Pons (tissue), 1 donor: ENCODE results near the gene DNAI1.
A peak's percentile ranks its signal among the peaks of the same experiment; 100 is the strongest.

Experiments used
- DNase-seq: peaks from one replicate; pipeline ENCODE4 v3.0.0-alpha.2; 2016; ENCODE audit warnings: low spot score

DNAI1 gene

DNA sequence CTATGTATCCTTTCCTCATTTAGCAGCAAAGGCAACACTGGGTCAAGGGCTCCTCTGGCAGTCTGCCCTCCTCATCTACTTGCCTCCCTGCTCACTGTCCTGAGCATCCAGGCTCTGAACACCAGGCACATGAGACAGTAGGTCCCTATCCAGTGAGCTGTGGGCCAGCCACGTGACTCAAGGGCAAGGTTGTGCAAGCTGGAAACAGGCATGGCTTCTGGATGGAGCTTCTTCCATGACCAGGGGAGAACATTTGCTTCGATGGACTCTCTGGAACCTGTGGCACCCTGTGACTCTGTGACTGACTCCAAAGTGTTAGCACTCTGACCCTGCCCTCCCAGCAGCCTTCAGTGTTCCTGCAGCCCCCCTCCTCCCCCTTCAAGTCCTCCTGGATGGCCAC, 33.0 kb downstream of the DNAI1 start:
- DNase-seq: no peak

DNA sequence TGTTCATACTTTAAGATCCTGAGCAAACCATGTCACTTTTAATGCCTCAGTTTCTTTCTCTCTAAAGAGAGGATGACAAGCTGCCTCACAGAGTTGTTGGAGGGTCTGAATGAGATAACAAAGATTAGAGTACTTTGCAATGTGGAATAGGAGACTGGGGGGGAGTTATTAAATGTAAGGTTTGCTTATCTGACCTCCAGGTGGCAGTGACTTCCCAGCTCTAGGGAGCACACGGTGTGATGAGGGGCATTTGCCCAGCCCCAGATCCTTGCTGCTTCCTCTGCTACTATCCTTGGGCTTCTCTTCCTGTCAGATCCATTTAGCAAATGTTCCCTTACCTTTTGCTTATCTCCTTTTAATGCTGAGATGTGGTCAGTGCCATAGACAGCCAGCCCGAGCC, 33.4 kb downstream of the DNAI1 start:
- DNase-seq: no peak

DNA sequence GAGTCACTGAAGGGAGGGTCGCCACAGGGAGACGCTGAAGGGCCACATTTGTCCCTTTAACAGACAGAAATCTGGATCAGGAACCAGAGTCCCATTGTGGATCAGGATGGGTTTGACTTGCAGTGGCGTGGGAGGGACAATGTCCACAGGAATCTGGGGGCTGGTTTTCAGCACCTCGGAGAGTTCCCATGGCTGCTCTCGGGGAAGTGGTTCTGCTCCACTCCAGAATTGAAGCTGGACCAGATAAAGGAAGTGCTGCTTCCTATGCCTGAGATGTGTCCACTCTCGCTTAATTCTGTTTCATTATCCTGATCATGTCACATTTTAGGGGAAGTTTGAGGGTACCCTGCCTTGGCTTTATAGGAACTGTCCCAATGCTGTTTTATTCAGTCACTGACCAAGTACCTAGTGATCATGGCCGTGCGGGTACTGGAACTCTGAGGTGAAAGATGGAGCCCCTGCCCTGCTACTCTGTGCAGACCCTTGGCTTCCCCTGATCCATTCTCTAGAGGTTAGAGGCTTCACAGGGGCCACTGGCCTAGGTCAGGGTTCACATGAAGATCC, 35.4 kb downstream of the DNAI1 start:
- DNase-seq: no peak

DNA sequence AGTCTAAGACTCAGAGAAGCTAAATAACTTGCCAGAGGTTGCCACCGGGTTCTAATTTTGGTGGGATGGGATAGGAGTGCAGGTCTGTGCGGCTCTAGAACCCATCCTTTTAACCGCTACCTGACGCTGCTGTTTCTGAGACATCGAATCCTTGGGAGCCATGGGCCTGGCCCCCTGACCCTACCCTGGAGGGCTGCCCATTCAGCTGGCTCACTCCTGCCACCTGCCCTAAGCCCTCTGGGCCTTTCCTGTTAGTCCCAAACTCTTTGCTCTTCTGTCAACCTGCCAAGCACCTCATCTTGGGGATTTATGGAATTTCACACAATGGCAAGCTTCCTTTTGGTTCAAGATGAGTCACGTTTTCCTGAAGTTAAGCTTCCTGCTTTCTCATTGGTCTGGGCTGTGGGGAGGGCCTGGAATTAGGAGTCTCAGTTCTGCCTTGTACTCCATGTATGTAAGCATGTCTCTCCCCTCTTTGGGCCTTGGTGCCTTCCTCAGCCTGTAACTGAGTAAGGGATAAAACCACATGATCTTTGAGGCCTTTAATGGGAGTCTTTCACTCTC, 37.6 kb downstream of the DNAI1 start:
- DNase-seq: no peak

DNA sequence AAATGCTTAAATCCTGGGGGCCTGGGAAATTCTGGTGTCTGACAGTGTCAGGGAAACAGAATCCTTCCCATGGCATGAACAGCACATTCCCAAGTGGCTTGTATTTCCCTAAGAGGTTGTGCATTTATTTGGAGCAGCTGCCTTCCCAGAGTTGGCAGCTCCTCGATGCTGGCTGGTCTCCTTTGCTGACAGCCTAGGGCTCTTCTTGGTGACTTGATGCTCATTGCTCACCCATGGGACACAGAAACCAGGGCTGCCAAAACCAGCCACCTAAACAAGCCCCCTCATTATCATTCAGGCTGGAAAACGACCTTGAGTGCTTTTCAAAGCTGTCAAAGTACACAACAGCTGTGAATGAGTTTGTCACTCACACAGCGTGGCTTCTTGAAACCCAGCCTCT, 39.9 kb downstream of the DNAI1 start:
- peak; percentile 29 for DNase-seq

DNA sequence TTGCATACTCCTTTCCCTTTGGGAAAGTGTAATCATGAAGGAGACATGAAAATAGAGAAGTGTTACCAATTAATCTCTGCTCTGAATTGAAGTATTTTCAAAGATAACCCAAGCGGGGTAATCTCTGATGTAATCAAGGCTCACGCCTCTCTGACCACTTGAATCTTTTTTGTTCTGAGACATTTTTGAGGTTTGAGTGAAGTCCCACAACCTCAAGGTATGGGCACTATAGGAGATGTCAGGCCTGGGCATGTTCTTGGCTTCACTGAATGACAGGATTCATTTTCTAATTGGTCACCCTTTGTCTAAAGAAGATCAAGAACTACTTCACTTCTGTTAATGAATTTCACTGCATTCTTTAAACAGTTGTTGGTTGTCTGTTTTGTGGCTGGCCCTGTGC, 40.5 kb downstream of the DNAI1 start:
- DNase-seq: no peak

DNA sequence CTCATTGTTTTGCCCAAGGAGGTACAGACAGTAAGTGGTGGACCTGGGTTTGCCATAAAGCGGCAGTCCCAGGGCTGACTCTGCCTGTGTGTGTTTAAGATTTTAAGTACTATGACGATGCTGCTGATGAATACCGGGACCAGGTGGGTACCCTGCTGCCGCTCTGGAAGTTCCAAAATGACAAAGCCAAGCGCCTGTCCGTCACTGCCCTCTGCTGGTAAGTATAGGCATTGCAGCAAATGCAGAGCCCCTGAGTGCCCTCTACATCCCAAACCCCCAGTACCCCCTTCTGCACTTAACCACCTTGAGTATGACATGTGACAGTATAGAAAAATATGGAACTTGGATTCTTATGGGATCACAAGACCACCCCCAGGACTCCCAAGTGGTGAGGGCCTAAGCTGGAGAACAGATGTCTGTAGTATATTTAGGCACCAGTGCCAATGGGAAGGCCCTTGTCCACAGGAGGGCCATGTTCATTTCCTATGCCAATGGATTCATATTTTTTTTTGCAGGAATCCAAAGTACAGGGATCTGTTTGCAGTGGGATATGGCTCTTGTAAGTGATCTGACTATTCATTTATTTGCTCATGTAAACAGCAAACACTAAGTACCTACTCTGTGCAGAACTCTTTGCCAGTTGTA, 42.1 kb downstream of the DNAI1 start:
- peak; percentile 55 for DNase-seq

DNA sequence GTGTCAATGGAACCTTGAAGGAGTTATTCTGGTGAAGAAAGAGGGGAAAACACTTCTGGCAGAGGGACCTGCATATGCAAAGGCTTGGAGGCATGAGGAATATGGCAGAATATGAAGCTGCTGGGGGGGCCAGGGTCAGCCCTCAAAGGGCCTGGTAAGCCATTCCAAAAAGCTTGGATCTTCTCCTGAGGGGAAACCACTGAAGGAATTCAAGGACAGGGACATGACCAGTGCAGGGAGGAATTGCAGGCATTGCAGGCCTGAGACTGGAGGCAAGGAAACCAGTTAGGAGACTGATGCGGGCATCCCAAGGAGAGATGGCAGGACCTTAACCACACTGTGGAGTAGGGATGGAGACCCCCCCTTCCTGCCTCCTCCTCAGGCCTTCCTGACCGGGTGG, 42.8 kb downstream of the DNAI1 start:
- no peak for DNase-seq

DNA sequence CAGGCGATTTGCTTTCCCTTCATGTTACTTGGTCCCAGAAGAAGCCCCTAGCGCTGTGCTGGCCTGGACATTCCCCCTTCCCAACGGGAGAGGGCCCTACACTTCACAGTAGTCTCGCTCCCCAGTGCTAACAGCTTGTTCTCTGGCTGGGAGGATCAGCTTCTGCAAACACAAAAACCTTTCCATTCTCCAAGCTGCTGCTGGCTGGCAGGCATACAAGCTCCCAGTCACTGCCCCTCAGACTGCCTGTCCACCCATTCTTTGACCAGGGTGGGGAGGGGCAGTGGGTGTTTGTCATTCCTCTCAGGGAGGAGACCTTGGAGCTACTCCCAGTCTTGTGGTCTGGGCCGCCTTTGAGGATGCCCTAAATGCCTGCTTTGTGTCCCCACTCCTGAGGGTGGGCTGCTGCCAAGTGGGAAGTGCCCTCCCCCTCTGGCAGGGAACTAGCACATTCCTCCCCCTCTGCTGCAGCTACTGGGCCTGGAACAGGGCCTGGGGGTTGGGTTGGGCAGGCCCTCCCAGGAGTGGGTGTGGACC, 43.4 kb downstream of the DNAI1 start:
- DNase-seq: peak; percentile 100

DNA sequence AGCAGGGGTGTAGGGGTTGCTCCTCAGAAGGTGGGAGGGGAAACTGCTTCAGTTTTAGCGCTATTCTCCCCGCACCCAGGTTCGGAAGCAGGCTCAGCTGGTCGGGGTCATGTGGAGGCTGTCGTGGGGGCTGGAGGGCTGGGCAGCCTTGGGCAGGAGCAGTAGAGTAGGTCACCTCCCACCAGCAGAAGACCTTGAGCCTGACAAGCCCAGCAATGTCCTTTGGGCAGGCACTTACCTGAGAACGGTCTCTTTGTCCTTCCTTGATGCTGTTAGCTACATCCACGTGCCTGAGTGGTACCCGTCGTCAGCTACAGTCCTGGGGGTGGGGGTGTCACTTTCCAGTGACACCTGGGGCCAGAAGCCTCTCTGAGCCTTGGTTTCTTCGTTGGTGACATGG, 43.9 kb downstream of the DNAI1 start:
- no peak for DNase-seq

DNA sequence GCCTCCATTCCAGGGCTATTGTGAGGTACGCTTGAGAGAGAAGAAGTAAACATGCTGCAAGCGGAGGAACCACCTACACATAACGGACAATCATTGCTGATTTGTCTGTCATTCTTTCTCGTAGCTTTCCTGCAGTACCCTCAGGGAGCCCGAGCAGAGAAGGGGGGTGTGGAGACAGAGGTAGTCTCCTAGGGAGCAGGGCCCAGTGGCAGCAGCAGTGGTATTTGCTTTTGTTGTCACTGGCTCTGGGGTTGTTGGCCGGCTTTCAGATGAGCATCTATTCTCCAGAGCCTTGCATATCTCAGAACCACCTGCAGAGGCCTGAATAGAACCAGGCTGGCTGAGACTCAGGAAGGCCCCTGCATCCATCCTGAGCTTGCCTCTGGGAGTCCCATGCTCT, 44.3 kb downstream of the DNAI1 start:
- peak; percentile 38 for DNase-seq

DNA sequence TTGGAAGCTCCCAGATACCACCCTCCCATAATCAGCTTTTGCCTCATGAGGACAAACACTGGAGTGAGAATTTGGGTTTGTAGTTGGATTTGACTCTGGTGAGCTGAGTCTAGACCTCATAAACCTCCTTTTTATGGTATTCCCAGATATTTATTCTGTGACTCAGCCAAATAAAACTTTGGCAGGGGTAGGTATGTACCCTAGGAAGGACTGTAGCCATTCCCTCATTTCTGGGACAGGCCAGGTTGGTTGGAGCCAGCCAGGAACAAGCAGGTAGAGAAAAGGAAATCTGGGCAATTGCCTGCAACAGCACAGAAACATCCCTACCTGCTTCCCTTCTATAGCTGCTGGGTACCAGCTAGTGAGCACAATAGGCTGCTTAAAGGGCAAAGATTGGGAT, 44.8 kb downstream of the DNAI1 start:
- DNase-seq: no peak

DNA sequence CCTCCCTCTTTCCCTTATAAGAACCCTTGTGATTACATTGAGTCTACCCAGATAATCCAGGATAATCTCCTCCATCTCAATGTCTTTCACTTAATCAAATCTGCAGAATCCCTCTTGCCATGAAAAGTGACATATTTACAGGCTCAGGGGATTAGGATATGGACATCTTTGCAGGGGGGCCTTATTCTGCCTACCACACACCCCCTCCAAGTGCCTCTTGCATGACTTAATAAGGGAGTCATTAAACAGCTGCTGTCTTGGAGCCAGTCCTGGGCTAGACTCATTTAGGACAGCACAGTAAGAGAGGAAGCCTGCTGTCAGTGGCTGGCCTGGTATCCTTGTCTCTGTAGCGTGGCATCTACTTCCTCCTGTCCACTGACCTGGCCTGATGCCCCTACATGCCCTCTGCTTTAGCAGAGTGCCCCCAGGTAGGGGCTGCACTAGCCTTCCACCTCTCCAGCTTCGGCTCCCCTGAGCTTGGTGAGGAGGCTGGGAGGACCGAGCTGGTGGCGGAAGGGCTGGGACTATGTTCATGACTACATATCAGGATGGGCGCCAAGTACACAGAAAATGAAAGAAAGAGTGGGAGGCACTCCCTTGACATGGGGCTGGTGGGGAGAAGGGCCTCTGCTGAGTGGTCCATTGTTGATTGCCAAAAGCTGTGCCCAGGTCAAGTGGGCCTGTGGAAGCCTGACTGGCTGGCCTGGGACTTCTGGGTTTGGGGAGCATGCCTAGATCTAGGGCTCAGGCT, 46.9 kb downstream of the DNAI1 start:
- no peak for DNase-seq

DNA sequence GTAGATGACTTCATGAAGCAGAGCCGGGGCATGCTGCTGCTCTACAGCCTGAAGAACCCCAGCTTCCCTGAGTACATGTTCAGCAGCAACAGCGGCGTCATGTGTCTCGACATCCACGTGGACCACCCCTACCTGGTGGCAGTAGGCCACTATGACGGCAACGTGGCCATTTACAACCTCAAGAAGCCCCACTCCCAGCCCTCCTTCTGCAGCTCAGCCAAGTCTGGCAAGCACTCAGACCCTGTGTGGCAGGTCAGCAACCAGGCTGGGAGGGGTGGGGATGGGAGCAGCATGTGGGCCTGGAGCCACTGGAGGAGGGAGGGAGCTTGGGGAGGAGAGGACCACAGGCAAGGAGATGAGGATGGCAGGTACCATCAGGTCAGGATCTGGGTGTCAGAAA, 48.0 kb downstream of the DNAI1 start:
- no peak for DNase-seq

DNA sequence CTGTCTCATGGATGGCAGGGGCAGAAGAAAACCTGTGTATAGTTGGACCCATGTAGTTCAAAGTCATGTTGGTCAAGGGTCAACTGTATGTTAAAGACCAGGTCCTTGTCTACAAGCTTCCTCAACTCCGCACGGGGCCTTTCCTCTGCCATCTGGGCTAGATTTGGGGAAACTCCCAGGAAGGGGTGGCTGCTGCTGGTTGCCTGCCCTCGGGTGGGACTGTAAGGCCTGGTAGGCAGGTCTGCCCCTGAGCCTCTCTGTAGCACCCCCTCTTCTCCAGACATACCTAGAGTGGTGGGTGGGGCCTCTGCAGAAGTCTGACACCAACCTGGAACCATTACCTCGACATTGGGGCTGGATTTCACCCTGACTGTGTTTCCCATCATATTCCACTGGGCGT, 49.0 kb downstream of the DNAI1 start:
- DNase-seq: no peak

DNA sequence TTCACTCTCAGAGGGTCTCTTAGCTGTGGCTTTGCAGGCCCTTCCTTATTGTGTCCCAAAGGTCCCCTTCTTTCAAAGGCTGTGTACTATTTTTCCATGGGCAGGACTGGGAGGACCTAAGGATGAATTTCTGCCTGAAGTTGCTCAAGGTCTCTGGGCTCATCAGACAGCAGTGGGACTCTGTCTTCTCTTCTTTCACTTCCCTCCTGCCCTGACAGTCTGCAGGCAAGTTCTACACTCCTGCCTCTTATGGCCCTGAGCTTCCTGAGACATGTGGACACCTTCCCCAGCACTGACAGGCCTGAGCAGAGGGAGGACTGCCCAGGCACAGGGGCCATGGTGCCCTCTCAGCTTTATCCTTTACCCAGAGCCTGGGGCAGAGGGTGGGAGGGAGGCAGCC, 49.4 kb downstream of the DNAI1 start:
- DNase-seq: no peak

DNA sequence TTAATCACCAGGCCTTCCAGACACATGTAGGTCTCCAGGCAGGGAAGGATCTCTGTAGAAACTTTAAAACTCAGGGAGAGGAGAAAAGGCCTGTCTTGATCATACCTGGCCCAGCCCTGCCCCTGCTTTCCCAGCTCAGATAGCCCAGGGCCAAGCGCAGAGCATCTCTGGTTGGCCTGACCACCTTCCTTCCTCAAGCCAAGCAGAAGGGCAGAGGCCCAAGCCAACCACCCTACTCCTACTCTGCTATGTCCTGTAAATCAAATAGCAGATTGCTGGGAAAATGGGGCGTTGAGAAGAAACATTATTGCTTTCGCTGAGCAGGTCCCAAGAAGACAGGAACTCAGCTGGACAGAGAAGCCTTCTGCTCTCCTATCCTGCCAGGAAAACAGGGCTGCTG, 49.9 kb downstream of the DNAI1 start:
- no peak for DNase-seq

DNA sequence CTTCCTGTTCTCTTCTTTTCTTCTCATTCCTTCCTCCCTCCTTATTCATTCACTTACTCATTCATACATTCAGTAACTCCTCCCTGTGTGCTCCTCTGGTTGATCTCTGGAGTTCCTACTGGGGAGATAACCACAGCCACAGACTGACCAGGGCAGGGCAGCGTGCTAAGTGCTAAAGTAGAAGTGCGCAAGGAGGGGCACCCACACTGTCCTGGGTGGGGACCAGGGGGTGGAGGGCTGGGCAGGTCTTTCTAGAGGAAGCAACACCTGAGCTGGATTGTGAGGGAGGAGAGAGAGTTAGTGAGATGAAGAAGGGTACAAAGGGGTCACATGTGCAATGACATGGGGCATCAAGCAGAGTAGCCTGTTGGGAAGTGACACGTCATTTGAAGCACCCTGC, 50.3 kb downstream of the DNAI1 start:
- no peak for DNase-seq

DNA sequence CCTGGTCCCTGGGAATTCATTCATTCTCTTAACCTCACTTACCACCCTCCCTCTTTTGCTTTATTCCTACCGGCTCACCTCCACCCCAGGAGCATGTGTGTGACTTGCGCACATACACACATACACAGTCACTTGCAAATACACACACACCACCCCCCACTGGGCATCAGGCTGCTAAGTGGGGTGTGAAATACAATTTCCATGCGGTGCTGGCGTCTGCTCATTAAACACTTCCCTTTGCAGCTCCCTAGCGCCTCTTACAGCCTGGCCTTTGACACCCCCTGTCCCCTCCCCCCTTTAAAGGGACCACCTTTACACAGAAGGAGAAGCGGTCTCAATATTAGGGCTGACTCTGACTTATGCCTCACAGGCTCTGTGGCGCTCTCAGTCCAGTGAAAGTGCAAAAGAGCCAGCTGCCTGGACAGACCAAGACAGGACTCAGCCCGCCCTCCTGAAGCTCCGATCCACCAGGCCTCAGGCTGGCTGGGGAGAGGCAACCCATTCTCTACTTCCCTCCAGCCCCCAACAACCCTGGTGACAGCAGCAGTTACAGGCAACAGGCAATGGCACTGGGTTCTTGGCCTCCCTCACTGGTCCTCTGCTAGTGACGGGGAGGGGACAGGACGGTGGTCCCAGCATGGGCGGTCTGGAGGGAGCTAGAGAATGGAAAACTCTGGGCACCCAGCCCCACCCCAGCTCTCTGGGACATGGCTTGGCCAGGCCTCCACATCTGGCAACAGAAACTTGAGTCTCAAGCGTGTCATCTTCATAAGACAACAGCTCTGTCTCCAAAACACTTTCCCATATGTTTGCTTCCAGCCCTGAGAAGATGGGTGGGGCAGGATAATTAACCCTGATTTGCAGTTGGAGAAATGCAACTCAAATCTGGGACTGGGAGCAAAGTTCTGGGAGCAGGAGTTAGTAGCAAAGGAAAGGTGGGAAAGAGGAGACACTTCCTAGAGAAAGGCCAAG, 52.2 kb downstream of the DNAI1 start:
- no peak for DNase-seq

DNA sequence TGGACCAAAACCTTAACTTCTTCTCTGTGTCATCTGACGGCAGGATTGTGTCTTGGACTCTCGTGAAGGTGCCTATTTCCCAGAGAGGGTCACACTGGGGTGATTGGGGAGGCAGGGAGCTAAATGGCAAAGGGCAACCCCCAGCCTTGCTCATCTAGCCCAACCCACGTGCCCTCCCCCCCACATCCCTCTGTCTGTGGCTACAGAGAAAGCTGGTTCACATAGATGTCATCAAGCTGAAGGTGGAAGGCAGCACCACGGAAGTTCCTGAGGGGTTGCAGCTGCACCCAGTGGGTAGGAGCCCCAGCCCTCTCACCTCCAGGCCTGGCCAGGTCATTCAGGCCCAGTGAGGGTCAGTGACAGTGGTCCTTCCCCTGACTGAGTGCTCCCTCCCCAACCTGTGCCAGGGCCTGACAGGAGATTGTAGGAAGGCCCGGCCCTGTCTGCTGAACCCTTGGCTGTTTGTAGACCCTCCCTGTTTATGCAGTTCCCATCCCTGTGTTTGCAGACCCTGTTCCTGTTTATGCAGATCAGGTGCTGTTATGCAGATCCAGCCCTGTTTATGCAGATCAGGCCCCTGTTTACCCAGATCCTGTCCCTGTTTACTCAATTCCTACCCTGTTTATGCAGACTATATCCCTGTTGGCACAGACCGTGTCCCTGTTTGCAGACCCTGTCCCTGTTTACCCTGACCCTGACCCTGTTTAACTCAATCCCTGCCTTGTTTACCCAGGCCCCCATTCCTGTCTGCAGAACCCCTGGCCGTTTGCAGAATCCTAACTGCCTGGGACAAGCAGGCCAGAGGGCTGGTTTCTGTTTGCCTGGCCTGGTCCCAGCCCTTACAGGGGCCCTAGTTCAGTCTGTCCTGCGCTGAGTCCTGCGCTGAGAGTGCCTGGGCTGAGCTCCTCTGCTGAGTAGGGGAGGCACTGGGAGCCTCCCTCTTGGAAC, 53.8 kb downstream of the DNAI1 start:
- peak; percentile 17 for DNase-seq
